Lower leg skin (tissue), 4 donors: ENCODE results near the gene EXPH5. TPM values are rescaled to one million over a fixed set of nuclear protein-coding genes. Genes with fewer than 3 reads are reported as not detected.
"Not testable (repeated sequence)": the region's sequence is repeated elsewhere in the genome, so short reads cannot be mapped to it uniquely, and the experiment has no call there.

Experiments used
- DNase-seq, 2 donors: peaks; one replicate each; pipeline ENCODE4 v3.0.0-alpha.2; 2019; ENCODE audit warnings: low spot score in 2 of 2
- H3K4me3 ChIP-seq: fragments of 200-600 bp; sonication (generic); 2 replicates; pipeline ENCODE4 v1.5.1; 2017; ENCODE audit warnings: mild to moderate bottlenecking, low read depth; ENCODE audit not compliant: poor library complexity, severe bottlenecking
- POLR2A ChIP-seq, 2 donors: fragments of 450-650 bp; IDR thresholded peaks; one replicate each; pipeline ENCODE4 v1.6.1; 2016 to 2017; ENCODE audit warnings: antibody characterized with exemption in 2 of 2, mild to moderate bottlenecking in 1 of 2, moderate library complexity in 1 of 2
- WGBS, 2 donors: methylation state at CpG; one replicate each; pipeline ENCODE4 v1.1.5; 2018; 5-methylcytosine and 5-hydroxymethylcytosine counted together
- intact Hi-C: fragments of 100-400 bp; cut with DNase I; formaldehyde crosslinking; loops from one replicate; pipeline ENCODE4 v1.15.0; 2023; ENCODE audit warnings: low total_unique reads
- total RNA-seq, 4 donors: library from RNA; depleted of rRNA; stranded (reverse); fragments of >200 nt; gene quantifications; one replicate each; pipeline ENCODE4 v1.1.0, GENCODE V29; 2016
- TF ChIP-seq, protein P1 (sequence below), 3 donors: fragments of 450-650 bp; IDR thresholded peaks; one replicate each; pipeline ENCODE4 v1.5.1; 2016; ENCODE audit warnings: antibody characterized with exemption in 3 of 3, mild to moderate bottlenecking in 3 of 3, moderate library complexity in 2 of 3

The EXPH5 gene
- total RNA-seq, 4 donors from 2014 or later: 122 to 160 (median 139) TPM

DNA sequence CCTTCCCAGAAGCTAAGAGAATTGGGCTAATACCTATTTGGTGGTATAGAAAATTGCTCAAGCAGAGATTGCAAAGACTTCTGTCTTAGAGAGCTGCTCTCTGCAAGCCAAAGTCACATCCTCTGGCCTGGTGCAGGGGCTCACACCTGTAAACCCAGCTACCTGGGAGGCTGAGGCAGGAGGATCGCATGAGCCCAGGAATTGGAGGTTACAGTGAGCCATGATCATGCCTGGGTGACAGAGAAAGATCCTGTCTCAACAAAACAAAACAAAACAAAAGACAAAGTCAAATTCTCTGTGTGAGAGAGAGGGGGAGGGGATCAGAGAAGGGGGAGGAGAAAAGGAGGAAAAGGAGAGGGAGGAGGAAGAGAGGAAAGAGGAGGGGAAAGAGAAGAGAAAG is 15.0 kb upstream of the EXPH5 start:
- DNase-seq: no peak
- TF ChIP-seq, protein P1, sequence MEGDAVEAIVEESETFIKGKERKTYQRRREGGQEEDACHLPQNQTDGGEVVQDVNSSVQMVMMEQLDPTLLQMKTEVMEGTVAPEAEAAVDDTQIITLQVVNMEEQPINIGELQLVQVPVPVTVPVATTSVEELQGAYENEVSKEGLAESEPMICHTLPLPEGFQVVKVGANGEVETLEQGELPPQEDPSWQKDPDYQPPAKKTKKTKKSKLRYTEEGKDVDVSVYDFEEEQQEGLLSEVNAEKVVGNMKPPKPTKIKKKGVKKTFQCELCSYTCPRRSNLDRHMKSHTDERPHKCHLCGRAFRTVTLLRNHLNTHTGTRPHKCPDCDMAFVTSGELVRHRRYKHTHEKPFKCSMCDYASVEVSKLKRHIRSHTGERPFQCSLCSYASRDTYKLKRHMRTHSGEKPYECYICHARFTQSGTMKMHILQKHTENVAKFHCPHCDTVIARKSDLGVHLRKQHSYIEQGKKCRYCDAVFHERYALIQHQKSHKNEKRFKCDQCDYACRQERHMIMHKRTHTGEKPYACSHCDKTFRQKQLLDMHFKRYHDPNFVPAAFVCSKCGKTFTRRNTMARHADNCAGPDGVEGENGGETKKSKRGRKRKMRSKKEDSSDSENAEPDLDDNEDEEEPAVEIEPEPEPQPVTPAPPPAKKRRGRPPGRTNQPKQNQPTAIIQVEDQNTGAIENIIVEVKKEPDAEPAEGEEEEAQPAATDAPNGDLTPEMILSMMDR (IDR thresholded peaks at IDR 0.05): no peak
- TF ChIP-seq POLR2A (IDR thresholded peaks at IDR 0.05): no peak
- no peak overlapping the region for H3K4me3 ChIP-seq
- WGBS, 2 donors: 96 to 100% methylated on average over 1 of the region's 1 CpG
- intact Hi-C loops: no loop called here

DNA sequence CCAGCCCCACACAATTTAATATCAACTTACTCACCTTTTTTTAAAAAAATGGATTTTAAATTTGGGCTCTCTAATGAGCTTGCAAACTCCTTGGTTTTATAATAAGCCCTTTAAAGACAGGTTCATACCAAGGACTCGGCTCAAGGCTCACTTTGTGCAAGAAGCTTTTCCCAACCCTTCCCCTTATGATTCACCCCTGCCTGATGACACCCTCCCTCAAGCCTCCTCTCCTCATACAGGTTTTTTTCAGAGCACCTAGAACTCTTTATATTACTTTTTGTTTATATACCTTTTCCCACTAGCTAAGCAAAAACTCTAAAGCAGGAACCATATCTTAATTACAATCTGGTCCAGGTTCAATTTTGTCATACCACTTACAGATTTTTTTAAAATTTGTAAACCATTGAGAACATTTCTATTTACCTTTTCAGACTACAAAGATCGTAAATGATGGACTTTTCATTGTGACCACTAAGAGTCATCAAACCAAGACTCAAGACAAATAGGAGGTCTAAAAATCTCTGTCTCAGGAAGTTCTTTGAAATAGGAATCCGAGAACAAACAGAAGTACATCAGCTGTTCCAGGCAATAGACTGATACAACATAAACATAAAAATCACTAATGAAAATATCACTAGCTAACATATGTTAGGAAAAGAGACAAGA is 13.1 kb upstream of the EXPH5 start:
- no peak overlapping the region for H3K4me3 ChIP-seq
- 70 to 72% methylated on average over 3 of the region's 3 CpGs for WGBS, 2 donors
- intact Hi-C loops: no loop called here
- TF ChIP-seq, protein P1 (IDR thresholded peaks at IDR 0.05): no peak
- DNase-seq: no peak

DNA sequence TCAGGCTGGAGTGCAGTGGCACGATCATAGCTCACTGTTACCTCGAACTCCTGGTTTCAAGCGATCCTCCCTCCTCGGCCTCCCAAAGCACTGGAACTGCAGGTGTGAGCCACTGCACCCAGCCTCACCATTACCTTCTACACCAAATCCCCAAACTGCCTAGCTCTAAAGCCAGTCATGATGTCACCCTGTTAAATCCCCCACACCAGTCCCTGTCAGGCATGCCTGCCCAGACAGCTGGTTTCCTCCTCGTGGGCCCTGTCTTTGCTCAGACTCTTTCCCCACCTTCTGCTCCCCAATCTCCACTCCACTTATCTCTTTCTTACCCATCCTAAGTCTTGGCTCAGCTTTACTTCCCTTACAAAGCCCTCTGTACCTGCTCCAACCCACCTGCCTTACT is 12.5 kb upstream of the EXPH5 start:
- no peak for DNase-seq
- H3K4me3 ChIP-seq: no peak overlapping the region
- WGBS, 2 donors: 81 to 86% methylated on average over 5 of the region's 5 CpGs
- intact Hi-C loops: no loop called here
- TF ChIP-seq, protein P1 (IDR thresholded peaks at IDR 0.05): no peak
- TF ChIP-seq POLR2A (IDR thresholded peaks at IDR 0.05): no peak

DNA sequence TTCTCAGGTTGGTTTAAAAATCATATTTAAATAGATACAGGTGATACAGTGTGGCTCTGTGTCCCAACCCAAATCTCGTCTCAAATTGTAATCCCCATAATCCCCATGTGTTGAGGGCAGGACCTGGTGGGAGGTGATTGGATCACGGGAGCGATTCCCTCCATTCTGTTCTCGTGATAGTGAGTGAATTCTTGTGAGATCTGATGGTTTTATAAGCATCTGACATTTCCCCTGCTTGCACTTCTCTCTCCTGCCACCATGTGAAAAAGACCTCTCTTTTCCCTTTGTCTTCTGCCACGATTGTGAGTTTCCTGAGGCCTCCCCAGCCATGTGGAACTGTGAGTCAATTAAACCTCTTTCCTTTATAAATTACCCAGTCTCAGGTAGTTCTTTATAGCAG is 9.2 kb upstream of the EXPH5 start:
- H3K4me3 ChIP-seq, intact Hi-C loops, DNase-seq: not testable (repeated sequence)
- WGBS, 2 donors: 68 to 75% methylated on average over 5 of the region's 5 CpGs

DNA sequence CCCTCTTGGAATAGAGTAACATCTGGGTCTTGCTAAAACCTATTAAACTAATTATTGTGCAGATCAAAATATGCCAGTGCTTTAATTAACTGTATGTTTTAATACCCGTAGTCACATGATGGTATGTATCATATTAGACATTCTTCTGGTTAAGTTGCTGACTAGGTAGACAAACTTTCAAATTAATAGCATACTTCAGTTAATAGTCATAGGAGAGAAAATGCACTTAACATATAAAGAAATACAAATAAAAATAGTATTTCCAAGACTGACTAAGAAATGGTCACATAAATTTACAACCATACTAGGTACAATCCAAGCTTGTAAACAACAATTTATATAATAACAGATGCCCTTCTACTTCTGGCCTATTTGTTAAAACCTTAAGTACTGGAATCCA is 7.6 kb upstream of the EXPH5 start:
- DNase-seq: no peak
- TF ChIP-seq POLR2A (IDR thresholded peaks at IDR 0.05): no peak
- WGBS, 2 donors: 53 to 56% methylated on average over 1 of the region's 1 CpG
- intact Hi-C loops: no loop called here
- H3K4me3 ChIP-seq: no peak overlapping the region

DNA sequence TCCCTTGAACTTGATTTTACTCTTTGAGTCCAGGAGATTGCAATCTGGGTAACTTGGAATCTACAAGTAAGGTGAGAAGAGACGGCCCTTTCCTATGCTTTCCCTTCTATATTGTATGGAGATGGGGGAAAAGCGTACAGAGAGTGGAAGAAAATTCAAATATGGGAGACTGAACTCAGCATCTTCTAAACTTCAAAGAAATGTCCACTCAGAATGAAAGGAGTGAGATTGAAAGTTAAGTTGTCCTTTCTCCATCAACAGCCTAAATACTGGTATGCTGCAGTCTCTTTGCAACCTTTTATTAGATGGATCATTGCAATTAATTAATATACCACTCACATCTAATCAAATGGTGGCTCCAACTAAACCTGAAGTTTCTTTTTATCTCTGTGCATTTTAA is 6.4 kb upstream of the EXPH5 start:
- WGBS, 2 donors: 86 to 94% methylated on average over 2 of the region's 2 CpGs
- TF ChIP-seq POLR2A (IDR thresholded peaks at IDR 0.05): no peak
- TF ChIP-seq, protein P1 (IDR thresholded peaks at IDR 0.05): no peak
- DNase-seq: no peak
- intact Hi-C loops: no loop called here
- no peak overlapping the region for H3K4me3 ChIP-seq

DNA sequence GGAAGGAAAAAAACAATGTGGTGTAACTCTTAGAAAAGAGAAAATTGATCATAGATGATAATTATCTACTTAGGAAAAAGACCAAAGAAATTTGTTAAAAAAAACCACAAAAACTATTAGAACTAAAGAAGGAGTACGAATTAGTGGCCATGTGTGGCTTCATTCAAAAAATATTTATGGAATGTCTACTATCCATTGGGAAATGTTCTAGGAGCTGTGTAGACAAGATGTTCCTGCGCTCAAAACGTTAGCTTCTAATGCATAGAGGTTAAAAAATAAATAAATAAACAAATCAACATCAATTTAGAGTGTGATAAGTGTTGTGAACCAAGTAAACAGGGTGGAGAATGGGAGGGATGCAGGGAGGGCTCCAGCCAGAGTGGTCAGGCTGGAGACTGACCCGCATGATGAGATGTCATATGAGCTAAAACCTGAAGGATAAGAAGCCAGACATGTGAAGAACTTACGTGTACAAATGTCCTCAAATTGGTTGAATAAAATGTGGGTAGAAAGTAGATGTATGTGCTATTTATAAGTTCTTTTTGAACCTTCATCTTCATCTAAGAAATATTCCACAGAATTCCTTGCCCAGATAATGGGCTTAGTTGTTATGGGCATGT is 4.3 kb upstream of the EXPH5 start:
- DNase-seq: no peak
- 77 to 78% methylated on average over 5 of the region's 5 CpGs for WGBS, 2 donors
- TF ChIP-seq POLR2A (IDR thresholded peaks at IDR 0.05): no peak
- TF ChIP-seq, protein P1 (IDR thresholded peaks at IDR 0.05): no peak
- intact Hi-C loops: no loop called here
- H3K4me3 ChIP-seq: no peak overlapping the region
